ENCODE data around the gene ILRUN. TPM values are rescaled to one million over a fixed set of nuclear protein-coding genes. Genes with fewer than 3 reads are reported as not detected.
A peak's percentile ranks its signal among the peaks of the same experiment; 100 is the strongest.
"Not testable (repeated sequence)": the region's sequence is repeated elsewhere in the genome, so short reads cannot be mapped to it uniquely, and the experiment has no call there.

The ILRUN gene
- total RNA-seq, 1 donor from 2014 or later = 69.6 TPM

DNA sequence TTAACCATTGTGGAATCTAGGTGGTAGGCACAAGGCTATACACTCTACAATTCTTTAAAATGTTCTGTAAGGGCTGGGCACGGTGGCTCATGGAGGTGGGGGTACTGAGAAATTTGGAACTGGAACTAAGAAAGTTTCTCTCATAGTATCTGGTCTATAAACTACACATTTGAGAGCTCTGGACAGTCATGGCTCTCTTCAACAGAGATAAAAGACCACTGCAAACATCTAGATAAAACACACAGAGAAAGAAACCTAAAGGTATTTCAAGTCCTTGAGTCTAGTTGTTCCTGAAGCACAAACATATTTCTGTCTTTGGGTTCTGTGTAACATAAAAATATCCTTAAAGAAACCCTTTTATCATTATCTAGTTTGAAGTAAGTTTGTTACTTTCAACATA lies 35.2 kb downstream of the ILRUN start:
- Histone ChIP-seq H3K9me3 (no peaks in the 10 kb centered on the region), H3K27ac (no peak overlapping the region), H3K27me3 (no peaks in the 10 kb centered on the region), H3K4me1 (peaks cover 9 to 44% of the 10 kb centered on the region in 2 donors), H3K4me3 (no peak overlapping the region), H3K36me3 (no peaks in the 10 kb centered on the region)
- TF ChIP-seq, protein P1, sequence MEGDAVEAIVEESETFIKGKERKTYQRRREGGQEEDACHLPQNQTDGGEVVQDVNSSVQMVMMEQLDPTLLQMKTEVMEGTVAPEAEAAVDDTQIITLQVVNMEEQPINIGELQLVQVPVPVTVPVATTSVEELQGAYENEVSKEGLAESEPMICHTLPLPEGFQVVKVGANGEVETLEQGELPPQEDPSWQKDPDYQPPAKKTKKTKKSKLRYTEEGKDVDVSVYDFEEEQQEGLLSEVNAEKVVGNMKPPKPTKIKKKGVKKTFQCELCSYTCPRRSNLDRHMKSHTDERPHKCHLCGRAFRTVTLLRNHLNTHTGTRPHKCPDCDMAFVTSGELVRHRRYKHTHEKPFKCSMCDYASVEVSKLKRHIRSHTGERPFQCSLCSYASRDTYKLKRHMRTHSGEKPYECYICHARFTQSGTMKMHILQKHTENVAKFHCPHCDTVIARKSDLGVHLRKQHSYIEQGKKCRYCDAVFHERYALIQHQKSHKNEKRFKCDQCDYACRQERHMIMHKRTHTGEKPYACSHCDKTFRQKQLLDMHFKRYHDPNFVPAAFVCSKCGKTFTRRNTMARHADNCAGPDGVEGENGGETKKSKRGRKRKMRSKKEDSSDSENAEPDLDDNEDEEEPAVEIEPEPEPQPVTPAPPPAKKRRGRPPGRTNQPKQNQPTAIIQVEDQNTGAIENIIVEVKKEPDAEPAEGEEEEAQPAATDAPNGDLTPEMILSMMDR (IDR thresholded peaks at IDR 0.05) = no peak
- intact Hi-C loops (cut with DNase I) = no loop called here
- DNase-seq (ENCODE audit: low spot score in 2 of 2) = no peak

DNA sequence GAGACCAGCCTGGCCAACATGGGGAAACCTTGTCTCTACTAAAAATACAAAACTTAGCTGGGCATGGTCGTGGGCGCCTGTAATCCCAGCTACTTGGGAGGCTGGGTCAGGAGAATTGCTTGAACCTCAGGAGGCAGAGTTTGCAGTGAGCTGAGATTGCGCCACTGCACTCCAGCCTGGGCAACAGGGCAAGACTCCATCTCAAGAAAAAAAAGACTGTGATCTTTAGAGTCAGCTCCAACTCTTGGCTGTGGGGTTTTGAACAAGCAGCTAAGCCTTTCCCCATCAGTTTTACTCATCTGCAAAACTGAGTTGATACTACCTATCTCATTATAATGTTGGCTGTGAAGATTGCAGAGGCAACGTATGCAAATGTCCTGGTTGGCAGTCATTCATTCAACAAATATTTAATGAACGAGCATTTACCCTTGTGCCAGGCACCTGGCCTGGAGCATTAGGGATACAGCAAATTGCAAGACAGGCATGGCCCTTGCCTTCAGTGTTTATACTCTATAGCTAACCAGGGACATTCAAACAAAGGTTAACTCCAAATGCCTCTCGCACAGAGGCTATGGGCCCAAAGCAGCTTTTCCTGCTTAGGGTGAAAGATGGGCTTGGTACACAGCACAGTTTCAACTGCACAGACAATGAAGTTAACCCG lies 37.8 kb downstream of the ILRUN start:
- Histone ChIP-seq H3K27ac (peak overlapping the region in 1 of 2 donors; percentile 87), H3K36me3 (peaks cover 0 to under 1% of the 10 kb centered on the region in 2 donors), H3K9me3 (no peaks in the 10 kb centered on the region), H3K27me3 (no peaks in the 10 kb centered on the region), H3K4me1 (peaks cover 11 to 37% of the 10 kb centered on the region in 2 donors), H3K4me3 (no peak overlapping the region)
- no peak for DNase-seq (ENCODE audit: low spot score in 2 of 2)
- intact Hi-C loops (cut with DNase I) = loop anchor here (5.0 kb wide), 1 partner anchor 46 kb away; no protein-coding TSS in a partner anchor
- TF ChIP-seq, protein P1 (IDR thresholded peaks at IDR 0.05) = no peak

DNA sequence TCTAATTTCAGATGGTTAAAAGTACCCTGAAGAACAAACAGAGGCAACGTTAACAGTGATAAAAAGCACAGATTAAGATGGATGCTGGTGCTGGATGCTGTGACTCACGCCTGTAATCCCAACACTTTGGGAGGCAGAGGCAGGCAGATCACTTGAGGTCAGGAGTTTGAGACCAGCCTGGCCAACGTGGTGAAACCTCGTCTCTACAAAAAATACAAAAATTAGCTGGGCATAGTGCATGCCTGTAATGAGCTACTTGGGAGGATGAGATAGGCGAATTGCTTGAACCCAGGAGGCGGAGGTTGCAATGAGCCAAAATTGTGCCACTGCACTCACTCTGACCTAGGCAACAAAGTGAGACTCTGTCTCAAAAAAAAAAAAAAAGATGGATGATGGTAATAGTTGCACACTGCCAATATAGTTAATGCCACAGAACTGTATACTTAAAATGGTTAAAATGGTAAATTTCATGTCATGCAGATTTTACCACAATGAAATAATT lies 38.5 kb downstream of the ILRUN start:
- not testable (repeated sequence) for H3K27me3 ChIP-seq; H3K36me3 ChIP-seq; H3K9me3 ChIP-seq; DNase-seq (ENCODE audit: low spot score in 2 of 2)
- H3K4me3 ChIP-seq = peak overlapping the region; percentile 47 to 59
- H3K4me1 ChIP-seq = peaks cover 7 to 36% of the 10 kb centered on the region in 2 donors
- H3K27ac ChIP-seq = peak overlapping the region; percentile 81 to 87
- intact Hi-C loops (cut with DNase I) = loop anchor here (2.0 to 5.0 kb wide), 2 partner anchors 39 to 46 kb away; partner anchors contain the start of gene ILRUN

DNA sequence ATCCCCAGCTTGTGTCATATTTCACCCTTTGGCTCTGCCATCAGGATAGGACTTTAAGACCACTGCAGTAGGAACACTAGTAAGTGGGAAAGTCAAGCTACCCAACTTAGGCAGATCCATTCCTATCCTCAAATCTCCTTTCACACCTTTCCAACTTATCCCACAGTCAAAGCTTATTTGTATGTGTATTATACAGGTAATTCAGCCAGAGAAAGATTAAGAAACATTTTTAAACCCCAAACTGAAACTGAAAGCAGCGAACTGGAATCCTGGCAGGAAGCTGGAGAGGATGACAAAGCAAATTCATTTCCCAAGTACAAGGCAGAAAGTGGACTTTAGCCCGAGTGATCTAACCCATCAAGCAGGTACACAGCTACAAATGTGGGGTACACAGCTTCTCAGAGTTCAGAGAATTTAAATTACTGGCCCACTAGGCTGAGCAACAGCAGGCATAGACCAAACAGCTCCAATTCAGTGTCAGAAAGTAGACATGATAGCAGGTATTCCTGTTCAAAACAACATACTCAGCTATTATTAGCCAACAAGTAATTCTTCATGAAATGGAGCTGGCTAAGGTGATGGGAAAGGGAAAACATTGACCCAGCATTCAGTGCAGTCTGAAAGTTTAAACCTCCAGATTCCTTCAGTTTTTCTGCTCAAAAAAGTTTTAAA lies 39.1 kb downstream of the ILRUN start:
- peak in 1 of 2 donors; percentile 69 for DNase-seq (ENCODE audit: low spot score in 2 of 2)
- peak overlapping the region; percentile 81 to 87 for H3K27ac ChIP-seq
- H3K27me3 ChIP-seq = no peaks in the 10 kb centered on the region
- intact Hi-C loops (cut with DNase I) = loop anchor here (2.0 to 5.0 kb wide), 2 partner anchors 39 to 45 kb away; partner anchors contain the start of gene ILRUN
- no peaks in the 10 kb centered on the region for H3K9me3 ChIP-seq
- H3K4me3 ChIP-seq = peak overlapping the region; percentile 47 to 59
- peaks cover 0 to 6% of the 10 kb centered on the region in 2 donors for H3K36me3 ChIP-seq
- TF ChIP-seq, protein P1 (IDR thresholded peaks at IDR 0.05) = no peak
- H3K4me1 ChIP-seq = peaks cover 7 to 36% of the 10 kb centered on the region in 2 donors

DNA sequence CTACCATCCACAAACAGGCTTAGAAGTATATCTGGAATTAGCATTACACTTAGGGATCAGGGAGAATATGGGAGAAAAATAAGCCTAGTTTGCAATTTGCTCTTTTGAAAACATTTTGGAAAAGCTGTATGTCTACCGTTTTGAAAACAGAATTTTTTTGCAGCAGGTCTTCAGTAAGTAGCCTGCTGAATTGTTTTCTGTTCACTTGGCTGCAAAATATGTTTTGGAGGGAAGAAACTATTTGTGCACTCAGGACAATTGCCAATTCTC lies 39.6 kb downstream of the ILRUN start:
- peaks cover 7 to 36% of the 10 kb centered on the region in 2 donors for H3K4me1 ChIP-seq
- H3K4me3 ChIP-seq = peak overlapping the region; percentile 47 to 59
- peak overlapping the region; percentile 81 to 87 for H3K27ac ChIP-seq
- no peak for DNase-seq (ENCODE audit: low spot score in 2 of 2)
- H3K36me3 ChIP-seq = peaks cover 0 to 6% of the 10 kb centered on the region in 2 donors
- H3K27me3 ChIP-seq = no peaks in the 10 kb centered on the region
- TF ChIP-seq, protein P1 (IDR thresholded peaks at IDR 0.05) = no peak
- intact Hi-C loops (cut with DNase I) = loop anchor here (2.0 to 5.0 kb wide), 2 partner anchors 40 to 45 kb away; partner anchors contain the start of gene ILRUN
- no peaks in the 10 kb centered on the region for H3K9me3 ChIP-seq

Measured in ascending aorta (tissue), 2 donors.